Caco-2 (cell line): ENCODE measurements around the gene ZNRF3. TPM values are rescaled to one million over a fixed set of nuclear protein-coding genes. Genes with fewer than 3 reads are reported as not detected.

ENCODE experiments used
- BruUV-seq: library from RNA; stranded (reverse); fragments of 400-500 nt; replicated peaks from 2 replicates; lab custom pipeline; 2021; lab: Mats Ljungman, UMichigan
- CTCF ChIA-PET: fragments of 300-600 bp; sonication (Branson Sonifier 250); formaldehyde crosslinking; loops from one replicate; lab custom pipeline; 2022; ENCODE audit warnings: antibody characterized with exemption; lab: Charles Lee
- POLR2A ChIA-PET: fragments of 300-600 bp; sonication (Branson Sonifier 250); formaldehyde crosslinking; loops from one replicate; lab custom pipeline; 2022; ENCODE audit warnings: antibody characterized with exemption; lab: Charles Lee
- DNase-seq, 2 experiments: peaks; one replicate each; pipeline versions ENCODE4 v3.0.0 to v3.0.0-alpha.2; 2020 to 2022
- H3K27me3 ChIP-seq: replicated peaks from 2 replicates; pipeline ENCODE4 v1.6.0; 2011; ENCODE audit warnings: low read length; ENCODE audit not compliant: control insufficient read depth, insufficient read depth
- H3K36me3 ChIP-seq: 2 replicates; pipeline ENCODE4 v1.5.1; 2011; ENCODE audit warnings: low read length; ENCODE audit not compliant: control insufficient read depth, insufficient read depth
- H3K4me1 ChIP-seq: fragments of 250-450 bp; sonication (Bioruptor Pico); 2 replicates; pipeline ENCODE4 v1.5.1; 2020; ENCODE audit warnings: mild to moderate bottlenecking
- H3K4me3 ChIP-seq: 2 replicates; pipeline ENCODE4 v1.5.1; 2011; ENCODE audit warnings: low read depth, mild to moderate bottlenecking, control low read depth, low read length
- H3K9me3 ChIP-seq: fragments of 250-450 bp; sonication (Bioruptor Pico); 2 replicates; pipeline ENCODE4 v1.5.1; 2020; ENCODE audit warnings: mild to moderate bottlenecking, moderate library complexity
- H3K27ac Mint-ChIP-seq: one replicate; pipeline ENCODE4 v1.8.0; 2022; ENCODE audit warnings: mixed read lengths; ENCODE audit not compliant: unreplicated experiment
- H3K27me3 Mint-ChIP-seq: one replicate; pipeline ENCODE4 v1.8.0; 2022; ENCODE audit warnings: mixed read lengths; ENCODE audit not compliant: insufficient read depth, unreplicated experiment
- H3K36me3 Mint-ChIP-seq: one replicate; pipeline ENCODE4 v1.8.0; 2022; ENCODE audit warnings: mild to moderate bottlenecking, mixed read lengths; ENCODE audit not compliant: insufficient read depth, unreplicated experiment
- H3K4me1 Mint-ChIP-seq: one replicate; pipeline ENCODE4 v1.8.0; 2022; ENCODE audit warnings: low read depth, mixed read lengths; ENCODE audit not compliant: unreplicated experiment
- H3K4me3 Mint-ChIP-seq: one replicate; pipeline ENCODE4 v1.8.0; 2022; ENCODE audit warnings: mild to moderate bottlenecking, moderate library complexity, mixed read lengths; ENCODE audit not compliant: unreplicated experiment
- H3K9me3 Mint-ChIP-seq: one replicate; pipeline ENCODE4 v1.8.0; 2022; ENCODE audit warnings: mixed read lengths; ENCODE audit not compliant: unreplicated experiment
- CTCF ChIP-seq, 2 experiments: fragments of 200-600 bp in 1 of 2; IDR thresholded peaks; 1 replicate in 1 of 2; 2 replicates in 1 of 2; pipeline versions ENCODE4 v1.5.1 to v1.8.0; 2011 to 2022; ENCODE audit warnings: antibody characterized with exemption in 1 of 2, control low read depth in 1 of 2, inconsistent platforms in 1 of 2, low read depth in 1 of 2, low read length in 1 of 2, mild to moderate bottlenecking in 1 of 2, moderate library complexity in 1 of 2; ENCODE audit not compliant: insufficient read depth in 1 of 2, severe bottlenecking in 1 of 2, unreplicated experiment in 1 of 2
- intact Hi-C: fragments of 100-400 bp; cut with micrococcal nuclease; formaldehyde crosslinking; loops from one replicate; pipeline ENCODE4 v1.10.0; 2022; ENCODE audit not compliant: unreplicated experiment
- total RNA-seq: library from RNA; stranded (reverse); gene quantifications from 2 replicates; pipeline ENCODE4 v1.2.3, GENCODE V29; 2022

The ZNRF3 gene
- total RNA-seq, 1 experiment from 2014 or later = 41.1 TPM

DNA sequence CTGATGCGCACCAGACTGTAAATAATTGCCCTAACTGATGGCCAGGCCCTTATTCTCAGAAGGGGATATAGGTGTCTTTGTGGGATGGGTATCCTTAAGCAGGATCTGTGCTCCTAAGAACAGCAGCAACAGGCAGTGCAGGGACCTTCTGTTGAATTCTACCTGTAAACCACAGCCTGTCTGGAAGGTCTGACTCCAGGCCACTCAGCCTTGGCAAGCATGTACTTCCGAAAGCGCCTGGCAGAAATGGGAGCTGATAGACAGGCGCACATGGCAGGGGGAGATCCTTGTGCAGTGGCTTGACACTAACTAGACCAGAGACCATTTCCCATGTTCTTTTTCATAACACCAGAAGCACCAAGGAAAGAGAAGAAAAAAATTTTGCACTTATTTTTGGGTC is 119.2 kb downstream of the ZNRF3 start:
- ChIA-PET CTCF (no interaction called here), POLR2A (no interaction called here)
- Histone ChIP-seq H3K4me3 (no peak overlapping the region), H3K27me3 (no peaks in the 10 kb centered on the region), H3K9me3 (no peaks in the 10 kb centered on the region), H3K4me1 (peaks cover 72% of the 10 kb centered on the region), H3K36me3 (no peaks in the 10 kb centered on the region)
- peak overlapping the region; percentile 56 for H3K4me3 Mint-ChIP-seq
- no peaks in the 10 kb centered on the region for H3K27me3 Mint-ChIP-seq
- peaks cover 70% of the 10 kb centered on the region for H3K36me3 Mint-ChIP-seq
- H3K9me3 Mint-ChIP-seq = no peaks in the 10 kb centered on the region
- no TSS peak for BruUV-seq
- no peak overlapping the region for H3K27ac Mint-ChIP-seq
- intact Hi-C loops = no loop called here
- no peak for TF ChIP-seq CTCF (IDR thresholded peaks at IDR 0.05; ENCODE audit: insufficient read depth in 1 of 2, low read depth in 1 of 2, low read length in 1 of 2, severe bottlenecking in 1 of 2, unreplicated experiment in 1 of 2)
- no peak for DNase-seq
- H3K4me1 Mint-ChIP-seq = peaks cover 43% of the 10 kb centered on the region

- ChIA-PET POLR2A (no interaction called here), CTCF (interaction anchor here (1.3 kb wide), 1 partner anchor 37 kb away, joined by 4 read pairs; no protein-coding TSS in a partner anchor)
- intact Hi-C loops = no loop called here
- DNase-seq = no peak
- Histone ChIP-seq H3K36me3 (no peaks in the 10 kb centered on the region), H3K4me3 (no peak overlapping the region), H3K27me3 (no peaks in the 10 kb centered on the region), H3K9me3 (no peaks in the 10 kb centered on the region), H3K4me1 (peaks cover 71% of the 10 kb centered on the region)
- no peak overlapping the region for H3K4me3 Mint-ChIP-seq
- peaks cover 70% of the 10 kb centered on the region for H3K36me3 Mint-ChIP-seq
- no TSS peak for BruUV-seq
- peaks cover 36% of the 10 kb centered on the region for H3K4me1 Mint-ChIP-seq
- no peak for TF ChIP-seq CTCF (IDR thresholded peaks at IDR 0.05; ENCODE audit: insufficient read depth in 1 of 2, low read depth in 1 of 2, low read length in 1 of 2, severe bottlenecking in 1 of 2, unreplicated experiment in 1 of 2)
- H3K27ac Mint-ChIP-seq = no peak overlapping the region
- no peaks in the 10 kb centered on the region for H3K9me3 Mint-ChIP-seq
- H3K27me3 Mint-ChIP-seq = no peaks in the 10 kb centered on the region
Observed at GRCh38 chr22:29003552-29003951, 120.2 kb downstream of the ZNRF3 start.

GRCh38 chr22:29003975-29004646 is 120.7 kb downstream of the ZNRF3 start:
- no peaks in the 10 kb centered on the region for H3K9me3 ChIP-seq
- intact Hi-C loops = loop anchor here (1.0 kb wide), 1 partner anchor 18 kb away; no protein-coding TSS in a partner anchor
- H3K36me3 Mint-ChIP-seq = peaks cover 72% of the 10 kb centered on the region
- H3K4me3 ChIP-seq = no peak overlapping the region
- TF ChIP-seq CTCF (IDR thresholded peaks at IDR 0.05; ENCODE audit: insufficient read depth in 1 of 2, low read depth in 1 of 2, low read length in 1 of 2, severe bottlenecking in 1 of 2, unreplicated experiment in 1 of 2) = no peak
- peaks cover 38% of the 10 kb centered on the region for H3K4me1 Mint-ChIP-seq
- peak overlapping the region; percentile 87 for H3K27ac Mint-ChIP-seq
- H3K9me3 Mint-ChIP-seq = no peaks in the 10 kb centered on the region
- H3K4me3 Mint-ChIP-seq = peak overlapping the region; percentile 23
- H3K27me3 ChIP-seq = no peaks in the 10 kb centered on the region
- ChIA-PET CTCF (interaction anchor here (0.7 to 1.3 kb wide), 3 partner anchors 12 to 111 kb away, joined by 4 read pairs; no protein-coding TSS in a partner anchor), POLR2A (no interaction called here)
- H3K4me1 ChIP-seq = peaks cover 71% of the 10 kb centered on the region
- H3K27me3 Mint-ChIP-seq = no peaks in the 10 kb centered on the region
- no TSS peak for BruUV-seq
- DNase-seq = no peak
- no peaks in the 10 kb centered on the region for H3K36me3 ChIP-seq
